DLD1 (cell line): ENCODE measurements around the gene RCHY1.
"Not testable (repeated sequence)": the region's sequence is repeated elsewhere in the genome, so short reads cannot be mapped to it uniquely, and the experiment has no call there.

Experiments
- in situ Hi-C: cut with HindIII; loops from 2 replicates; pipeline ENCODE4 v1.10.0; 2017; ENCODE audit warnings: low sequenced_read_pairs

RCHY1 gene

GRCh38 chr4:75519452-75519851 is 5.2 kb upstream of the RCHY1 start:
- in situ Hi-C loops, result not testable (repeated sequence)

DNA sequence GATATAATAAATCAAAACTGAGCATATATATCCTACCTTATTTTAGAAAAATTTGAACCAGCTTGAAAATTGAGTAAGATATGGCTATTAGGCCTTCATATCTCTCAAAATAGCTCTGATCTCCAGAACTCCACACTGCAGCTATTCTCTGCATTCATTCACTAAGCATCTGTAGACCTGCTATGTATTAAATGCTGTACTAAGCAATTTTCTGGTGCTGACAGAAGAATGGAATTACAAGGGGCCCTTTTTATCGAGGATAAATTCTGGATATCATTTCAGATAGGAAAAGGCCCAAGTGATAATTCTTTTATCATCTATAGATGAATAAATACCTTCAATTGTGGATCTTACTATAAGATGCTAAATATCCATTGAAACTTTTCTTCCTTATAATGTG is 1.9 kb upstream of the RCHY1 start:
- in situ Hi-C loops, result no loop called here

- in situ Hi-C loops, result no loop called here
Observed at GRCh38 chr4:75514949-75515612, 878 bp upstream of the RCHY1 start.

DNA sequence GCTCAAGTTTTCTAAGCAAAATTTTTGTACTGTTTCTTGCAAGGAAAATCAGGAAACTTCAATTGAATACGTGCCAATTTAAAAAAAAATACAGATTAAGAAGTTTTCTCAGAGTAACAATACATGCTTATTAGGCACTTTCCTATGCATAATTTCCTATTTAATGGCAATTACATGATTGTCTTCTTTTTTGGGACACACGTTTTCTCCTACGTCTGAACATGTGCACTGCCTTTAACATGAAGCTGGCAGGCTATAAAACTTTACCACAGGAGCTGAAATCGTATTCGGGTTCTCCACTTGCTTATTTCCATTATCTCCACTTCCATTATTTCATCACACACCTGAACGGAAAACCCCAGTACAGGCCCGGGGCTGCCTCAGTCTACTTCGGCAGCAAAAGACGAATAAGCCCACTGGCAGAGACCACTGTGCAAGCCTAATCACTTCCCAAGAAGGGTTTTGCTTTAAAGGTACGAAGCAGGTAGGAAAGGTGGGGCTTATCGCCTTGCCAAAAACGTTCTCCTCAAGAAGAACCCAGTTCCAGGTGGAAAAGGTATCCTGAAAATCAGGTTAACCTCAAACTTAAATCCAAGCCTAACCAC is 575 bp downstream of the RCHY1 start:
- in situ Hi-C loops, result no loop called here

DNA sequence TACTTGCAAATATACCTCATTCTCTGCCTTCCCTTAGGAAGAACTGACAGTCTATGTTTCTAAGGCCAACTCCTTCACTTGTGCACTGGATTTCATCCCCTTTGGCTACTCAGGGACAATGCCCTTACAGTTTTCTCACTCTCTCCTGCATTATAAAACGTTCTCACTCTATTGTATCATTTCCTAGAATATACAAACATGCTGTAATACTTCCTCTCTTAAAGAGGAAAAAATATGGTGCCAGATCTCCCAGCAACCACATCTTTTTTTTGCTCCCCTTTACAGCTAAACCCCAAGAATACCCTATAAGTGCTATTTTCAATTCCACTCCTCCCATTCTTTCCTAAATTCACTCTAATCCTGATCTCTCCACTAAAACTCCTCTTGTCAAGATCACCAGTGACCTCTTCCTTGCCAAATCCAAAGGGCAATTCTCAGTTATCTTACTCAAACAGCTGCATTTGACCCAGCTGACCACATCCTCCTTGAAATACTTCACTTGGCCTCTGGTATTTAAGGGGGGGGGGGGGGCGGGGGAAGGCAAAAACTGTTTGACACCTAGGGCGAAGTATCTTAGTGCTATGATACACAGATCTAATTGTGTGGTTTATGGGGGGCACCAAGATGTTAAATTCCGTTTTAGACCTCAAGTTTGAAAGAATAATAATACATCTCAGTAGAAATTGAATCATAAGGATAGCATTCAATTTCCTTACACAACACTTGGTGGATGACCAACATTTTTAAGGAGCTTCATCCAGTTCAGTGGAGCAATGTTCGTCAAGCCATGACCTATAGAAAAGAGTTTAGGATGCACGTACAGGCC is 1.6 kb downstream of the RCHY1 start:
- in situ Hi-C loops, result no loop called here

GRCh38 chr4:75511841-75512240 is 2.4 kb downstream of the RCHY1 start:
- in situ Hi-C loops, result no loop called here

GRCh38 chr4:75509592-75509991 is 4.6 kb downstream of the RCHY1 start:
- in situ Hi-C loops, result not testable (repeated sequence)

DNA sequence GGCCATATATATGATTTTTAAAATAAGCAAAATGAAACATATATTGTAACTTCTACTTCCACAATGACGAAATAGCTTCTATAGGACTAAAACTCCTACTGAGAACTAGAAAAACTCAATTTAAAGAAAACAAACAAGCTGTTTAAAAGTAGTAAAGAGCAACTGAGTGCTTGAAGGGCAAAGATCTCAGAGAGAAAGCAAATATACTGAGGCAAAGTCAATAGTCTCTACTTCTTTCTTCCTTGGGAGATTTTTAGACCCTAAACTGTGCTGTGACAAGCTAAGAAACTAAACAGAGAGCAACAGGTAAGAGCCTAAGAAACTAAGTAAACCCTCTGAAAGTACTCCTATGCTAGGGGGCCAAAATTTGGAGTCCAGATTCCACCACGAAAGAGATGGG is 8.6 kb downstream of the RCHY1 start:
- in situ Hi-C loops, result no loop called here

- in situ Hi-C loops, result no loop called here
Observed at GRCh38 chr4:75502671-75503070, 11.5 kb downstream of the RCHY1 start.

GRCh38 chr4:75499900-75500299 is 14.3 kb downstream of the RCHY1 start:
- in situ Hi-C loops, result no loop called here

GRCh38 chr4:75498041-75498440 is 16.2 kb downstream of the RCHY1 start:
- in situ Hi-C loops, result no loop called here

GRCh38 chr4:75497133-75497532 is 17.1 kb downstream of the RCHY1 start:
- in situ Hi-C loops, result no loop called here

DNA sequence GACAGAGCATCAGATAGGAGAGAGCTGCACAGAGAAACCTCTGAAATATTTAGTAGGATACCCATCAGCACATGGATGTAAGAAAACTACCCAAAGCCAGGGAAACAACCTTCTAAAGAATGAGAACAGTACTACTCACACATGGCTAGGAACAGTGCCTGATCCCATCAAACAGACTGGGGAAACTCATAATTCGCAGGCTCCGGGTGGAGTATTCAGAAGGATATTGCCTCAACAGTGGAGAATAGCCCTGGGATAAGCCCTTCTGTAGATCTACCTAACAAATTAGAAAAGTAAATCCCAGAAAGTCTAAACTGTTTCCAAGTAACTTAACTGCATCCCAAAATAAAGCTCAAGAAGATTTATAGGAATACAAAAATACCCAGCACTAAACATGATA is 17.8 kb downstream of the RCHY1 start:
- in situ Hi-C loops, result no loop called here

DNA sequence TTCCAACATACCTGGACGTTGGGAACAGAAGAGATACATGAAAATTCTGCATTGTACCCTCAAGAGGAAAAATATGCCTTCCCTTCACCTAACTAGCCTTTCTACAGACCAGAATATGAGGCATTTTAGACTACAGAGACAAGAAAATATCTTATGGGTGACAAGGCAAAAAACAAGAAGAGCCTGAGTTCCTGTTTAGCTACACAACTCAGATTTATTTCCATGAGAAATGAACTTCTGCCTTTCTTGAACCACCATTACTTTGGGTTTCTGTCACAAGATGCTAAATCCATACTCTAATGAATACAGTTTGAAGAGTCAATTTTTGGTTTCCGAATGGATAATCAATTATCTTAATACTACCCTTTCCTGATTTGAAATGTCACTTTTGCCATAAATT is 18.7 kb downstream of the RCHY1 start:
- in situ Hi-C loops, result no loop called here

- in situ Hi-C loops, result no loop called here
Observed at GRCh38 chr4:75494563-75494962, 19.6 kb downstream of the RCHY1 start.

DNA sequence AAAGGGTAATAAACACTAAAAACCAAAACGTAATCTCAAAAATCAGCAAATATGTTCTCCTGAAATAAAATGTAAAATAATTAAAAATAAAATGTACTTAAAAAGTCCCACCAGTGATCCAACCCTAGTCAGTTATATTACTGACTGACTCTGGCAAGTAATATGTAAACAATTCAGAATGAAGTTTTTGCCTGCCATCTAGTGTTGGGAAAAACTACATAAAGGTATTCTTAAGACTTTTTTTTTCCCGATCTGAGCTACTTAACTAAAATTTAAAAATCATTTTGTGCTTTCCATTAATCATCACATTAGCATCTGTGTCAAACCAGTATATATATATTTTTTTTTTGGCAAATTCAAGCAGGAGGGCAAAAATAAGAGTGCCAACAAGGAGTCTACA is 24.0 kb downstream of the RCHY1 start:
- in situ Hi-C loops, result no loop called here

DNA sequence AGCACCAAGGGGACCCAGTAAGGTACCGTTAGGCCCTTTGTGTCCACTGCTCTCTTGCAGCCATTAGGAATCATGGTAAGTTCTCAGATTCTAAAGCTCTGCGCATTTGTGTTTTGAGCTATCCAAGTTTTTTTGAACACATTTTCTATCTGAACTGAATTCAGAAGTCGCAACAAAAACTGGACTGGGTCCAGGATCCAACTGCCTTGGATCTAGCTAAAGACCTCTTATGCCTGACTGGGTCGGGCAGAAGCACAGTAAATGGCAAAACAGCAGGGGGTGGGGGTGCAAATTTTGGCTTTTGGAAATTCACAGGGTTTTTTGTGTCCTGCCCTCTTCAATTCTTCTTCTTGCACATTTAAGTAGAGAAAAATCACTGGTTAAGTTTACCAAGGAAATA is 30.0 kb downstream of the RCHY1 start:
- in situ Hi-C loops, result no loop called here

DNA sequence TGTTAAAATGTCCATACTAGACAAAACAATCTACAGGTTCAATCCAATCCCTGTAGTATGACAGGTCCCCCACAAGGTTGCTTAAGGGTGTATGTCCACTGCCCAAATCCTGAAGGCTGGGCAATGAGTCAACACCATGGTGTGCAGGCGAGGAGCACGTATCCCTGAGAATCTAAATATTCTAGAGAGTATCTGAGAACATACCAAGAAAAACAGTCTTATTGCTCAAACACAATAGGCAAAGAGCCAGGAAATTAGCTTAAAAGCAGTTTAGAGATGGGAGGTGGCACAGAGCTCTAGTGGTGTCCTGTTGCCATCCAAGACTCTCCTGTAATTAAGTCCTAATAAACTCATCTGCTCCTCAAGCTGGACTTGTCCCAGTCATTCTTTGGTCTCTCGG is 37.0 kb downstream of the RCHY1 start:
- in situ Hi-C loops, result no loop called here

- in situ Hi-C loops, result no loop called here
Observed at GRCh38 chr4:75470738-75471137, 43.5 kb downstream of the RCHY1 start.

DNA sequence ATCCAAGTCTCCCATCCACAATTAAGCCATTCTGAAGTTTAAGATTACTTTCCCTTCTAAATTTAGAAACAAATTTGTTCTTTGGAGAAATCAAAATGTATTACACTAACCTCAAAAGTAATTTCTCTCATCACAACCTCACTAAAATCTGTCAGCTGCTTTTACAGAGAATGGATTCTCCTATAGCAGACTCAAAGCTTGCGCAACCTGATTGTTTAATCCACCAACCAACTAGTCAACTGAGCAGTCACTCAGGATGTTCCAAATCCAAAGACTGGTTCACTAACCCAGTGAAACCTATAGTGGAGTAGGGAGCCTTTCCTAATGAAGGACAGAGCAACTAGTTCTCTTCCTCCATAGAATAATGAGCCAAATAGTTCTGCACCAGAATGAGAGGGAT is 44.3 kb downstream of the RCHY1 start:
- in situ Hi-C loops, result no loop called here

- in situ Hi-C loops, result no loop called here
Observed at GRCh38 chr4:75457365-75457764, 56.8 kb downstream of the RCHY1 start.

DNA sequence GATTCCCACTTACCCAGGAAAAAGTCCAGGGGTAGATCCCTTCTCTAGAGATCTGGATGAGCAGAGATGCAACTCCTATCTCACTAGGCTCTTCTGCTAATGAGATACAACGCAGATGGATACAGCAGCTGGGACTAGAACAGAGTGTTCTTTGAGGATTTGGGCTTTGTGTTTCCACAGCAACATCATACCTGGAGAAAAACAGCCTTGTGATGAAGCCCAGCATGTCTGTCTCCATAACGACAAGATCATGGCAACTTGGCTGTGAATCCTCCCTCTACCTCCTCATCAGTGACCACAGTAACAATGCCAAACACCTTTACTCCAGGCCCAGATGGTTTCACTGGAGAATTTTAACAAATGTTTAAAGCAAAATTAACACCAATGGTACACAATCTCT is 80.1 kb downstream of the RCHY1 start:
- in situ Hi-C loops, result no loop called here
